ENCODE results near the gene NOTCH4. TPM values are rescaled to one million over a fixed set of nuclear protein-coding genes. Genes with fewer than 3 reads are reported as not detected.
"Not testable (repeated sequence)": the region's sequence is repeated elsewhere in the genome, so short reads cannot be mapped to it uniquely, and the experiment has no call there.

The NOTCH4 gene
- 11.9 and 13.3 TPM in 2 replicates for total RNA-seq

DNA sequence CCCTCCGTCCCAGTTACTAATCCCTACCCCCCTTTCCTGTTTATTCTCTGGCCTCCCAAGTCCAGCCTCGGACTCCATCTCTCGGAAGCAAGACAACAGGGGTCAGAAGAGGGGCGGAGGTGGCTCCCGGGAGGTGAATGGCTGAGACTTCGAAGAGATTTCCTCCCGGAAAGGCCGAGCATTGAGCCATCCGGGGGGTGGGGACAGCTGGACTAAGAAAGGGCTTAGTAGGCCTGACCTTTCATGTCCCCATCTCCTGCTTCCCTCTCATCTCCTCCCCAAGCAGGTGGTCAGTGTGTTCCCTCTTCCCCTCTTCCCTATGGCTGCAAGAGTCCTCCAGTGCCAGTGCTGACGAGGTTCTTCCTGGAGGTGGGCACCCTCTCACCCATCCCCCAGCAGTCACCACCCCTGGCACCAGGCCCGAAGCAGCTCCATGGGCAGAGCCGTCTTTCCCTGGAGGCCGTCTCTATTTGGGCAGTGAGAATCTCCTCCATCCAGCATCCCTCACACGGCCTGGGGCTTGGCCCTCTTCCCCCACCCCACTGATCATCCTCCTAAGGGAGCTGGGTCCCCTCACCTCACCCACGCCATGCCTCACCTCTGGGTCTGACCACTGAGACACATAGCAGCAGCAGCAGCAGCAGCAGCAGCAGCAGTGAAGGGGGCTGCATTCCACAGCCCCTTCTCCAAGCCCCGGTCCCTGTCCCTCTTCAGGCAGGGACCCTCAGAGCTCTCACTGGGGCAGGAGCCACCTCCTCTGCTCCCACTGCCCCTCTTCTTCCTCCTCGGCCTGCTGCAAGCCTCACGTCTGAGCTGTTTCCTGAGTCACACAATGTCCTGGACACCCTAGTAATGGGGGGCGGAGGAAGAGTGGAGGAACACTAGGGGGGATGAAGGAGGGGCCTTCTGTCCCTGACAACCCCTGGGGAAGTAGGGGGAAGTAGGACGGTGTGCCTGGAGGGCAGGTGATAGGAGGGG, at the start of gene NOTCH4:
TSS of gene NOTCH4 (minus strand) at position 810 of the 978 bp plus-strand sequence. CDS start at position 671, 139 bp downstream.
- peak in 1 of 2 donors; percentile 46 for DNase-seq (ENCODE audit: low read depth in 2 of 2)

DNA sequence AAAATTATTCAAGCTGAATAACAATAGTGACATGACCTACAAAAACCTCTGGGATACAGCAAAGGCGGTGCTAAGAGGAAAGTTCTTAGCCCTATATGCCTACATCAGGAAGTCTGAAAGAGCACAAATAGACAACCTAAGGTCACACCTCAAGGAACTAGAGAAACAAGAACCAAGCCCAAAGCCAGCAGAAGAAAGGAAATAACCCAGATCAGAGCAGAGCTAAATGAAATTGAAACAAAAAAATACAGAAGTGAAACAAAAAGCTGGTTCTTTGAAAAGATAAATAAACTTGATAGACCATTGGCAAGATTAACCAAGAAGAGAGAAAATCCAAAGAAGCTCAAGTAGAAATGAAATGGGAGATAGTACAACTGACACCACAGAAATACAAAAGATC, 47.6 kb upstream of the NOTCH4 start:
- no peak for DNase-seq (ENCODE audit: low read depth in 2 of 2)

GRCh38 chr6:32268459-32268858, 44.6 kb upstream of the NOTCH4 start:
- not testable (repeated sequence) for DNase-seq (ENCODE audit: low read depth in 2 of 2)

GRCh38 chr6:32267035-32267434, 43.2 kb upstream of the NOTCH4 start:
- no peak for DNase-seq (ENCODE audit: low read depth in 2 of 2)

- not testable (repeated sequence) for DNase-seq (ENCODE audit: low read depth in 2 of 2)
Observed at GRCh38 chr6:32257262-32257661, 33.4 kb upstream of the NOTCH4 start.

- DNase-seq (ENCODE audit: low read depth in 2 of 2), result peak in 1 of 2 donors; percentile 86
Observed at GRCh38 chr6:32255199-32256153, 31.6 kb upstream of the NOTCH4 start.

- DNase-seq (ENCODE audit: low read depth in 2 of 2), result no peak
Observed at GRCh38 chr6:32254761-32255198, 30.9 kb upstream of the NOTCH4 start.

DNA sequence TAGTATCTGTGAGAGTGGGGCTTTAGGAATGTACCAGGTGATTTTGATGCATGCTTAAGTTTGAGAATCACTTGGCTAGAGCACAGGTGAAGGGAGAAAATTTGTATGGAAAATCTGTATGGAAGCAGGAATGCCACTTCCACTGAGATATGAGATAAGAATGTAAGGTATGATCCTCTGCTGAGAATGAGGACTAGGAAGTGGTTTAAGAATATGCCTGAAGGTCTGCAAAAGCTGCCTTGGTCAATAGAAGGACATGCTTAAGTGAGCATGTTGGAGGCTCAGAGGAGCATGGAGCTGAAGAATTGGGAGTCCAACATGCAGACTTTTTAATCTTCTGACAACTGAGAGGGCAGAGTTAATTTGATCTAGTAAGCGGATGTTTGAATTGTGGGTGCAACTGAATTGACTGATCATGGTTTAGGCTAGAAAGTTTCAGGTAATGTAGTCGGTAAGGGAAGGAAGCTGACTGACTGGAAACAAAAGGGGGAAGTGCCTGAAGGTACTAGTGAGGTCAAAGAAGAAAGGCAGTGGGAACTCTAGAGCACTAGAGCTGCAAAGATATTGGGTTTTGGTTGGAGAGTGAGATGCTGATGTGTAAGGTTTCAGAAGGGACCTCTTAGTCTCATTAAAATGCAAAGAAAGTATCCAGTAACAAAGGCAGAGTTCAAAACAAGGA, 28.6 kb upstream of the NOTCH4 start:
- no peak for DNase-seq (ENCODE audit: low read depth in 2 of 2)

DNA sequence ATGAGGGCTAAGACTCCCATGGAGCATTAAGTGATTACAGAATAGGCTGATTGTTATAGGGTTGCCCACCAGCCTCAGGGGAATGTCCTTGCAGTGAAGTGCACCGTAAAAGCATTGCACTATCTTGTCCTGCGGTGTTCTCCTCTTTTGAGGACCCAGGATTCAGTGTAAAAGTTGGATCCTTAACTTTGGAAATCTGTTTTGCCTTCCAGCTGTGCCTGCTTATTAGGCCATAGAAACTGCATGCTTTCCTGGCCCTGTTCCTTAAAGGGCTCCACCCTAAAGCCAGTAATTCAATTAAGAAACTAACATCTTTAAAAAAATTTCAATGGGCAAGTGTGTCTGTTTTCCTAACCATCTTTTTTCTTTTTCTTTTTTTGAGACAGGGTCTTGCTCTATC, 25.4 kb upstream of the NOTCH4 start:
- DNase-seq (ENCODE audit: low read depth in 2 of 2), result no peak

- no peak for DNase-seq (ENCODE audit: low read depth in 2 of 2)
Observed at GRCh38 chr6:32247401-32247800, 23.5 kb upstream of the NOTCH4 start.

GRCh38 chr6:32244946-32245398, 21.1 kb upstream of the NOTCH4 start:
- peak; percentile 39 to 77 for DNase-seq (ENCODE audit: low read depth in 2 of 2)

GRCh38 chr6:32244270-32244669, 20.4 kb upstream of the NOTCH4 start:
- DNase-seq (ENCODE audit: low read depth in 2 of 2), result peak in 1 of 2 donors; percentile 25

DNA sequence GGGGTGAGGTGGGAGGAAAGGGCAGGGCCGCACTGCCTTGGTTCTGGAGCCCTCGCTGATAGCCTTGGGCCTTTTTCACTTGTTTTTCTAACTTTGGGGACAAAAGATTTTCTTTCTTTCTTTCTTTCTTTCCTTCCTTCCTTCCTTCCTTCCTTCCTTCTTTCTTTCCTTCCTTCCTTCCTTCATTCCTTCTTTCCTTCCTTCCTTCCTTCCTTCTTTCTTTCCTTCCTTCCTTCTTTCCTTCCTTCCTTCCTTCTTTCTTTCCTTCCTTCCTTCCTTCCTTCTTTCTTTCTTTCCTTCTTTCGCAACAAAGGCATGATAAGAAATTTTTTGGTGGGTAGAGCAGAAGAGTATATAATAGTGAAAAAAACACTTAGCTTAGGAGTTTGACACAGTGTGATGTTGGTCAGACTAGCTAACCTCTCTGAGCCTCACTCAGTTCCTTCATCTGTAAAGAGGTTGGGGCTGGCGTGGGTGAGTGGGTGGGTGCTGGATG, 18.5 kb upstream of the NOTCH4 start:
- not testable (repeated sequence) for DNase-seq (ENCODE audit: low read depth in 2 of 2)

DNA sequence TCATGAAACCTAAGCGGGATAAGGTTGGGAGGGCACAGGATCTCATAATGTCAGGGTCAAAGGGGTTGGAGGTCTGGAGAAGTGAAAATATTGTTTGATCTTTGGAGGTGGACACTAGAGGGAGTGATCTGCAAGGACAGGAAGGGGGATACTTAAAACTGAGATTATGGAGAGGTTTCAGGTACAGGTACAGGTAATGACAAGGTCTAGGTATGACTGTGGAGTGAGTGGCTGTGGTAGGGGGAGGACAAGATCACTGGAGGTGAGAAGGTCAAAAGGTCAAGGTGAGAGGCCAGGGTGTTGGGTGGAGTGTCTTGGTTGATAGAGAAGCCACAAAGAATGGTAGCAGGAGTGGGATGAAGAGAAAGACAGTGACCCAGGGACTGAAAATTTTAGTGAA, 16.8 kb upstream of the NOTCH4 start:
- no peak for DNase-seq (ENCODE audit: low read depth in 2 of 2)

- no peak for DNase-seq (ENCODE audit: low read depth in 2 of 2)
Observed at GRCh38 chr6:32239462-32239861, 15.6 kb upstream of the NOTCH4 start.

DNA sequence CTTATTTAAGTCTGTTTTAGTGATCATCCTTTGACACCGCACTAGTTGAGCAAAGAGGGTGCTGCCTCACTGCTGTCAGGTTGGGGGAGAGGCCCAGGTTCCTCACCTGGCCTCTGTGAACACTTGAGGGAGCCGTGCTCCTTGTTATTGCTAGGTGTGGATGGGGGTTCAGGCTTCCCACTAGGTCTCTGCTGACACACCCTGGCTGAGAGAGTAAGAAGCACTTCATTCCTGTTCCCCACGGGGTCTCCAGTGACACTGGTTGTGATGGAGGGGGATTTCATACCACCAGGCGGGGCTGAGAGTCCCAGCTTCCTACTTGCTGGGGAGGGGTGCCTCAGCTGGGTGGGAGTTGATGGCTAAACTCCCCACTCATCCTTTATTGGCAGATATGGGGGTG, 11.1 kb upstream of the NOTCH4 start:
- peak in 1 of 2 donors; percentile 50 for DNase-seq (ENCODE audit: low read depth in 2 of 2)

DNA sequence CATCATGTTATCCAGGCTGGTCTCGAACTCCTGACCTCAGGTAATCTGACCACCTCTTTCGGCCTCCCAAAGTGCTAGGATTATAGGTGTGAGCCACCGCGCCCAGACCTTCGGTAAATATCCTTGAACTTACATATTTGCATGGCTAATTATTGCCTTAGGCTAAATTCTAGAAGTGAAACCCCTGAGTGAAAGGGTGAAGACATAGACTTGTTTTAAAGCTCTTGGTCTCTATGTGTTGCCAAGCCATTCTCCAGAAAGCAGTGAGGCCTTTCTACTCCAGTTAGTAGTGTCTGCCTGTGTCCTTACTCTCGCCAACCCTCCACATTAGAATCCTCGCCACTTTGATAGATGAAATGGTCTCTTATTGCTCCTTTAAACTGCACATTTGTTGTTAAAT, 2.6 kb upstream of the NOTCH4 start:
- no peak for DNase-seq (ENCODE audit: low read depth in 2 of 2)

DNA sequence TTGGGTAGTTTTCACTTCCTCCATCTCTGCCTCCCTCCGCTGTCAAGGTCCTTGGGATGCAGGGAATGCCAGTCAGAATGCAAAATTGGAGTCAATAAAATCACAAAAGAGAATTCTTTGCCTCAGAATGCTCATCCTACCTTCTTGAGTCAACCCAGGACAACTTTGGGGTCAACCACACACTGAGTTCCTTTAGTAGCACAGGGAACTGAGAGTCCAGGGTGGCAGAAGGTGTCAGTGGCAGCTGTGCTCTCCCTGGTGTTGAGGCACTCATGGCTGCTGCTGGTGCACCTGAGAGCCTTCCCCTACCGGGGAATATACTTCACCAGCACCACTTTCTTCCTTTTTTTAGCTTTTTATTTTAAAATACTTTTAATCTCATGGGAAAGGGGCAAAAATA, 829 bp upstream of the NOTCH4 start:
- no peak for DNase-seq (ENCODE audit: low read depth in 2 of 2)

DNA sequence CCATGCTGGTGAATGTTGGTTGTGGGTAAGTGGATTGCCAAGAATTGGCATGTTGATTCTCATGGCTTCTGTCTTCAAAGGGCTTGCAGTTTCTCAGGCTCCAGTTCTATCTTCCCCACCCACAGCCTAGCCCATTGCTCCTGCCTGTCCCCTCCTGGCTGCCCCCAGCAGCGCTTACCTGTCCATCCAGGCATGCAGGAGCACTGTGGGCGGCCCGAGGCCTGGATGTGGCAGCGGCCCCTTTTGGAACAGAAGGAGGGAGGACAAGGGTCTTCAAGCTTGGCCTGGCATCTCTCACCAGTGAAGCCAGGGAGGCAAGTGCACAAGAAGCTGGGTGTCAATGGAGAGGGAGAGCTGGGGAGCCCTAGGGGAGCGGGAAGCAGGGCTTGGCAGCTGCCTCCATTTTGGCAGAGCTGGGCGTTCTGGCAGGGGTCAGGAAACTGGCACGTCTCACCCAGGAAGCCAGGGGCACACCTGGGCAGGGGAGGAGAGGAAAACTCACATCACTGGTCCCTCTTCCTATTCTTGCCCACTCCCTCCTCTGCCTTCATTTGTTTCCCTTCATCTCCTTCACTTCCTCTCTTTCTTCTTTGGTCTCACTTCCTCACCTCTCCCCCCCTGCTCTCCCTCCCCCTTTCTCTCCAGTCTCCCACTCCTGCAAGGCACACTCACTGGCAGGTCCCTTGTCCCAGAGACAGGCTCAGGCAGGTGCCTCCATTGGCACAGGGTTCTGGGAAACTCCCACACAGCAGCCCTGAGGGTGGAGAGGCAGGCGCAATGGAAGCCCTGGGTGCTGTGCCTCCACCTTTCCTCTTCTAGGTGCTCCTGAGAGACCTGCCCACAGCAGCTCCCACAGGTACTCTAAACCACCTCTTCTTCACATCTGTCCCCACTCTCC, 1.3 kb downstream of the NOTCH4 start:
- DNase-seq (ENCODE audit: low read depth in 2 of 2), result peak in 1 of 2 donors; percentile 11

- no peak for DNase-seq (ENCODE audit: low read depth in 2 of 2)
Observed at GRCh38 chr6:32220021-32220420, 3.8 kb downstream of the NOTCH4 start.
